Calu3 (cell line): ENCODE measurements around the gene TFB2M. TPM values are rescaled to one million over a fixed set of nuclear protein-coding genes. Genes with fewer than 3 reads are reported as not detected.

Source experiments
- BruUV-seq: library from RNA; stranded (reverse); fragments of 400-500 nt; replicated peaks from 2 replicates; lab custom pipeline; 2021; lab: Mats Ljungman, UMichigan
- CTCF ChIA-PET: fragments of 300-600 bp; sonication (Branson Sonifier 250); formaldehyde crosslinking; loops from one replicate; lab custom pipeline; 2022; ENCODE audit warnings: antibody characterized with exemption; lab: Charles Lee
- DNase-seq: peaks from one replicate; pipeline ENCODE4 v3.0.0; 2022
- H3K27ac Mint-ChIP-seq: one replicate; pipeline ENCODE4 v1.8.0; 2022; ENCODE audit warnings: mixed read lengths; ENCODE audit not compliant: unreplicated experiment
- H3K27me3 Mint-ChIP-seq: one replicate; pipeline ENCODE4 v1.8.0; 2022; ENCODE audit warnings: mixed read lengths; ENCODE audit not compliant: unreplicated experiment
- H3K36me3 Mint-ChIP-seq: one replicate; pipeline ENCODE4 v1.8.0; 2022; ENCODE audit warnings: mild to moderate bottlenecking, moderate library complexity, mixed read lengths; ENCODE audit not compliant: insufficient read depth, unreplicated experiment
- H3K4me1 Mint-ChIP-seq: one replicate; pipeline ENCODE4 v1.8.0; 2022; ENCODE audit warnings: mild to moderate bottlenecking, low read depth, mixed read lengths; ENCODE audit not compliant: unreplicated experiment
- H3K4me3 Mint-ChIP-seq: one replicate; pipeline ENCODE4 v1.8.0; 2022; ENCODE audit warnings: mild to moderate bottlenecking, low read depth, moderate library complexity, mixed read lengths; ENCODE audit not compliant: unreplicated experiment
- H3K9me3 Mint-ChIP-seq: one replicate; pipeline ENCODE4 v1.8.0; 2022; ENCODE audit warnings: low read depth, mixed read lengths; ENCODE audit not compliant: unreplicated experiment
- CTCF ChIP-seq: fragments of 200-600 bp; IDR thresholded peaks from one replicate; pipeline ENCODE4 v1.8.0; 2022; ENCODE audit warnings: antibody characterized with exemption; ENCODE audit not compliant: unreplicated experiment
- intact Hi-C: fragments of 100-400 bp; cut with micrococcal nuclease; formaldehyde crosslinking; loops from one replicate; pipeline ENCODE4 v1.10.0; 2022; ENCODE audit not compliant: unreplicated experiment
- total RNA-seq: library from RNA; stranded (reverse); gene quantifications from 2 replicates; pipeline ENCODE4 v1.2.3, GENCODE V29; 2022

TFB2M gene
- total RNA-seq, 1 experiment from 2014 or later: 23.0 TPM

DNA sequence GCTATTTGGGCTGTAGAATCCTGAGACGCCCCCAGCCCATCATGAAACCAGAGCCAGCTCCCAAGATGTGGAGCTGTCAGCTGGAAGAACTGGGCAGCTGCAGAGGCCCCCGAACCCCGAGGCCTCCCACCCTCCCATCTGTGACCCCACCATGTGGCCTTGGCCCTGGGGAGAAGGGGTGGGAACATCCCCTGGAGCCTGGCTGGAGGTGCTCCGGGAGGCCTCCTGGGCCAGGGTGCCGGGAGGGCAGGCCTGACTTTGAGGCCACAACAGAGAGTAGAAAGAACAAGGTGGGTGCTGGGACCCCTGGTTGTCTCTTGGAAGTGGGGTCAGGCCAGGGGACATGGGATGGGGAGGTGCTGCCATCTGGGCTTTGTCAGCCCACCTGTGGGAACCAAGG lies 53.0 kb downstream of the TFB2M start:
- intact Hi-C loops: no loop called here
- Mint-ChIP-seq H3K27me3 (no peaks in the 10 kb centered on the region), H3K4me3 (no peak overlapping the region), H3K9me3 (peaks cover 5% of the 10 kb centered on the region), H3K27ac (no peak overlapping the region), H3K36me3 (peaks cover 1% of the 10 kb centered on the region), H3K4me1 (no peaks in the 10 kb centered on the region)
- no peak for TF ChIP-seq CTCF
- DNase-seq: no peak
- BruUV-seq: no TSS peak
- CTCF ChIA-PET: interaction anchor here (0.5 kb wide), 1 partner anchor 14 kb away, joined by 7 read pairs; no protein-coding TSS in a partner anchor

DNA sequence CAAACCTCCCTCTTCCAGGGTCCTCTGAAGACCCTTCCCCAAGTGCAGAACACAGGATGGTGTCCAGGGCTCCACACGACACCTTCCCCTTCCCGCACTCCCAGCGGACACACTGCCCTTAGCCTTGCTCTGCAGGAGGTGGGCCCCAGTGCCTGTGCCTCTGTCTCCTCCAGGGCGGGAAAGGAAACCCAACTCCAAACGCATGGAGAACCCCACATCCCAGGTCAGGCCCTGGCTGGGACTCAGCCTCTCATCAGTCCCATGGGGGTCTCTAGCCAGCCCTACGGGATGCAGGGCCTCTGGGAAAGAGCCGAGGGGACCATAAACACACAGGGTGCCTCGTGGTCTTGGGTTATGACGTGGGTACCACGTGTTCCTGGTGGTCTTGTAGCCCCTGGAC lies 53.4 kb downstream of the TFB2M start:
- no peak for DNase-seq
- peaks cover 5% of the 10 kb centered on the region for H3K36me3 Mint-ChIP-seq
- peaks cover 3% of the 10 kb centered on the region for H3K4me1 Mint-ChIP-seq
- peaks cover 4% of the 10 kb centered on the region for H3K9me3 Mint-ChIP-seq
- H3K27ac Mint-ChIP-seq: no peak overlapping the region
- no peak for TF ChIP-seq CTCF
- H3K4me3 Mint-ChIP-seq: no peak overlapping the region
- intact Hi-C loops: no loop called here
- no peaks in the 10 kb centered on the region for H3K27me3 Mint-ChIP-seq
- no TSS peak for BruUV-seq
- CTCF ChIA-PET: no interaction called here

DNA sequence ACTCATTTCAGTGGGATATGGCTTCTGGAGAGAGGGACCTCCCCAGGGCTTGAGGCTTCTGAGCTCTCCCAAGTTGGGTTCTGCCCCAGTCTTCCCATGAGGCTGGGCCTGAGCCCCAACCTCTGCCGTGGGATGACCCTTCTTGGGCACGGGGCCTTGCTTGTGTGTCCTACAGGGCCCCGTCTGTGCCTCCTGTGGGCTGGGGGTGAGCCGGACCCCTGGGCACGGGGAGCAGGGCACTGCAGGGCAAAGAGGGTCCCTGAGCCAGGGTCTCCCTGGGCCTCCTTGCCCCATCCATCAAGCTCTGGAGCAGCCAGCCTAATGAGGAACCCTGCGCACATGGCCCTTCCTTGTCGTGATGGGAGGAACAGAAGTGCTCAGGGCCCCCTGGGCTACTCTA lies 53.8 kb downstream of the TFB2M start:
- H3K27me3 Mint-ChIP-seq: no peaks in the 10 kb centered on the region
- BruUV-seq: no TSS peak
- DNase-seq: no peak
- H3K4me1 Mint-ChIP-seq: peaks cover 5% of the 10 kb centered on the region
- TF ChIP-seq CTCF: no peak
- no peak overlapping the region for H3K4me3 Mint-ChIP-seq
- CTCF ChIA-PET: no interaction called here
- H3K36me3 Mint-ChIP-seq: peaks cover 9% of the 10 kb centered on the region
- H3K27ac Mint-ChIP-seq: no peak overlapping the region
- intact Hi-C loops: no loop called here
- H3K9me3 Mint-ChIP-seq: peaks cover 3% of the 10 kb centered on the region

DNA sequence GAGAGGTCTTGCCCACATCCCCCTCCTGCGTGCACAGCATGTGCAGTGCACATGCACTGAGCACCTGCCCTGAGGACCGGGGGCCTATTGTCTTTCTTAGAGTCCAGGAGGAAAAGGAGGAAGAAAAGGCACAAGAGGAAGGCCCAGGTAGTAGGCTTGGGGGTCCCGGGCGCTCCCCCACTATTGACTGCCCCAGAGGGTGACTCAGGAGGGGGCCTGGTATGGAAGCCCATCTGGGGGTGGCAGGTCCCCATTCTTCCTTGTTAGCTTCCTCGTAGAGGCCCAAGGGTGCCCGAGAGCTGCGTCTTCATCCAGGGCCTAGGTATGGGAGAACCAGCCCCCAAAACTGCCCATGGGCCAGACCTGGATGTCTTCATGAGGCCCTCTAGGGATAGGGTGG lies 54.9 kb downstream of the TFB2M start:
- Mint-ChIP-seq H3K36me3 (peaks cover 20% of the 10 kb centered on the region), H3K4me1 (peaks cover 11% of the 10 kb centered on the region), H3K27me3 (no peaks in the 10 kb centered on the region), H3K27ac (no peak overlapping the region), H3K4me3 (no peak overlapping the region), H3K9me3 (peaks cover 3% of the 10 kb centered on the region)
- no TSS peak for BruUV-seq
- no peak for DNase-seq
- CTCF ChIA-PET: no interaction called here
- intact Hi-C loops: no loop called here
- no peak for TF ChIP-seq CTCF
